PC-9 (cell line): ENCODE measurements around the gene PAQR7. TPM values are rescaled to one million over a fixed set of nuclear protein-coding genes. Genes with fewer than 3 reads are reported as not detected.

Experiments
- BruUV-seq: library from RNA; stranded (reverse); fragments of 400-500 nt; replicated peaks from 2 replicates; lab custom pipeline; 2021; lab: Mats Ljungman, UMichigan
- CTCF ChIA-PET: fragments of 300-600 bp; sonication (Branson Sonifier 250); formaldehyde crosslinking; loops from one replicate; lab custom pipeline; 2022; ENCODE audit warnings: antibody characterized with exemption; lab: Charles Lee
- POLR2A ChIA-PET: fragments of 300-600 bp; sonication (Branson Sonifier 250); formaldehyde crosslinking; loops from one replicate; lab custom pipeline; 2022; ENCODE audit warnings: antibody characterized with exemption; ENCODE audit not compliant: unreplicated experiment; lab: Charles Lee
- DNase-seq, 2 experiments: peaks; one replicate each; pipeline versions ENCODE4 v3.0.0 to v3.0.0-alpha.2; 2015 to 2022; ENCODE audit warnings: mixed read lengths in 1 of 2
- H2AFZ ChIP-seq: fragments of 200-600 bp; sonication (generic); 2 replicates; pipeline ENCODE4 v1.8.1; 2017; ENCODE audit warnings: antibody characterized with exemption
- H3F3A ChIP-seq: fragments of 200-600 bp; sonication (generic); 2 replicates; pipeline ENCODE4 v1.8.1; 2017; ENCODE audit warnings: antibody characterized with exemption, mild to moderate bottlenecking, low read depth; ENCODE audit not compliant: insufficient read depth
- H3K27ac ChIP-seq: fragments of 200-600 bp; sonication (generic); 2 replicates; pipeline ENCODE4 v1.6.1; 2016; ENCODE audit warnings: mixed run types
- H3K27me3 ChIP-seq: fragments of 200-600 bp; sonication (generic); 2 replicates; pipeline ENCODE4 v1.6.1; 2016; ENCODE audit warnings: low read depth, mixed run types; ENCODE audit not compliant: insufficient read depth
- H3K36me3 ChIP-seq: fragments of 200-600 bp; sonication (generic); 2 replicates; pipeline ENCODE4 v1.6.1; 2016; ENCODE audit warnings: low read depth, mixed run types
- H3K4me1 ChIP-seq: fragments of 200-600 bp; sonication (generic); replicated peaks from 2 replicates; pipeline ENCODE4 v1.6.1; 2016; ENCODE audit warnings: mixed run types; ENCODE audit not compliant: insufficient read depth
- H3K4me2 ChIP-seq: fragments of 200-600 bp; sonication (generic); 2 replicates; pipeline ENCODE4 v1.6.1; 2017; ENCODE audit warnings: mixed run types
- H3K4me3 ChIP-seq: fragments of 200-600 bp; sonication (generic); 2 replicates; pipeline ENCODE4 v1.6.1; 2016; ENCODE audit warnings: mixed run types
- H3K79me2 ChIP-seq: fragments of 200-600 bp; sonication (generic); 2 replicates; pipeline ENCODE4 v1.6.1; 2017; ENCODE audit warnings: low read depth, mixed run types
- H3K9me2 ChIP-seq: fragments of 200-600 bp; sonication (generic); 2 replicates; pipeline ENCODE4 v1.8.1; 2017; ENCODE audit warnings: mild to moderate bottlenecking; ENCODE audit not compliant: insufficient read depth
- H3K9me3 ChIP-seq: fragments of 200-600 bp; sonication (generic); 2 replicates; pipeline ENCODE4 v1.8.1; 2016; ENCODE audit warnings: low read depth; ENCODE audit not compliant: insufficient read depth
- H4K20me1 ChIP-seq: fragments of 200-600 bp; sonication (generic); 2 replicates; pipeline ENCODE4 v1.8.1; 2017; ENCODE audit not compliant: insufficient read depth
- CTCF ChIP-seq: fragments of 200-600 bp; sonication (generic); conservative IDR thresholded peaks from 2 replicates; pipeline ENCODE4 v1.6.1; 2017; ENCODE audit warnings: mixed run types, antibody characterized with exemption, mild to moderate bottlenecking, moderate library complexity
- EZH2 ChIP-seq: fragments of 200-600 bp; sonication (generic); IDR thresholded peaks from 2 replicates; pipeline ENCODE4 v1.8.0; 2017; ENCODE audit warnings: antibody characterized with exemption, low read depth
- intact Hi-C: fragments of 100-400 bp; cut with micrococcal nuclease; formaldehyde crosslinking; loops from one replicate; pipeline ENCODE4 v1.10.0; 2022; ENCODE audit not compliant: unreplicated experiment
- total RNA-seq: library from RNA; stranded (reverse); gene quantifications from 2 replicates; pipeline ENCODE4 v1.2.3, GENCODE V29; 2021

Gene PAQR7
- total RNA-seq, 1 experiment from 2014 or later = 34.0 TPM

GRCh38 chr1:25874635-25875153, 814 bp downstream of the PAQR7 start:
- Histone ChIP-seq H3K4me1 (peaks cover 41% of the 10 kb centered on the region), H3K4me3 (peak overlapping the region; percentile 71), H3K9me3 (no peaks in the 10 kb centered on the region), H4K20me1 (no peaks in the 10 kb centered on the region), H3F3A (peaks cover 10% of the 10 kb centered on the region), H3K27me3 (no peaks in the 10 kb centered on the region), H3K9me2 (no peaks in the 10 kb centered on the region), H3K36me3 (no peaks in the 10 kb centered on the region), H2AFZ (peak overlapping the region; percentile 78), H3K27ac (peak overlapping the region; percentile 71; the same call in 1 of the 2 replicates), H3K79me2 (peaks cover 27% of the 10 kb centered on the region), H3K4me2 (peak overlapping the region; percentile 80)
- ChIA-PET CTCF (interaction anchor here (0.7 to 1.4 kb wide), 6 partner anchors 13 to 94 kb away, joined by 3 to 8 read pairs (median 4); no protein-coding TSS in a partner anchor), POLR2A (interaction anchor here (0.6 to 1.2 kb wide), 5 partner anchors 16 to 426 kb away, joined by 3 to 12 read pairs (median 4); partner anchors contain the start of gene MTFR1L)
- TF ChIP-seq EZH2 = no peak
- no peak for DNase-seq
- intact Hi-C loops = loop anchor here (1.0 to 2.0 kb wide), 2 partner anchors 16 kb away; partner anchors contain the start of gene AUNIP
- no TSS peak for BruUV-seq

- H3K36me3 ChIP-seq = no peaks in the 10 kb centered on the region
- POLR2A ChIA-PET = interaction anchor here (0.6 to 0.9 kb wide), 3 partner anchors 18 to 426 kb away, joined by 3 to 6 read pairs (median 4); partner anchors contain the start of gene MTFR1L
- intact Hi-C loops = loop anchor here (2.0 kb wide), 1 partner anchor 15 kb away; the partner anchor contains the start of gene AUNIP
- H3K27ac ChIP-seq = no peak overlapping the region
- peaks cover 27% of the 10 kb centered on the region for H3K79me2 ChIP-seq
- H3F3A ChIP-seq = peaks cover 10% of the 10 kb centered on the region
- CTCF ChIA-PET = interaction anchor here (0.7 kb wide), 1 partner anchor 94 kb away, joined by 7 read pairs; no protein-coding TSS in a partner anchor
- peaks cover 37% of the 10 kb centered on the region for H3K4me1 ChIP-seq
- H3K27me3 ChIP-seq = no peaks in the 10 kb centered on the region
- no peak for DNase-seq
- H3K4me2 ChIP-seq = peak overlapping the region; percentile 80
- H3K9me2 ChIP-seq = no peaks in the 10 kb centered on the region
- H3K9me3 ChIP-seq = no peaks in the 10 kb centered on the region
- H4K20me1 ChIP-seq = no peaks in the 10 kb centered on the region
- 0 out of 2 replicates have a peak overlapping the region, but pooled peaks have one; percentile 78 for H2AFZ ChIP-seq
- peak overlapping the region; percentile 71 for H3K4me3 ChIP-seq
- BruUV-seq = no TSS peak
- TF ChIP-seq EZH2 (no peak), CTCF (no peak)
These were observed 1.3 kb downstream of the PAQR7 start for GRCh38 chr1:25874209-25874608.

- Histone ChIP-seq H3K9me3 (no peaks in the 10 kb centered on the region), H3K4me1 (peaks cover 27% of the 10 kb centered on the region), H3K27me3 (no peaks in the 10 kb centered on the region), H3K4me2 (peak overlapping the region; percentile 80), H3K4me3 (no peak overlapping the region), H4K20me1 (no peaks in the 10 kb centered on the region), H3K36me3 (no peaks in the 10 kb centered on the region), H3K79me2 (peaks cover 27% of the 10 kb centered on the region), H3K27ac (no peak overlapping the region), H3K9me2 (no peaks in the 10 kb centered on the region), H3F3A (peaks cover 10% of the 10 kb centered on the region), H2AFZ (no peak overlapping the region)
- DNase-seq = no peak
- BruUV-seq = no TSS peak
- intact Hi-C loops = no loop called here
- TF ChIP-seq EZH2 (no peak), CTCF (no peak)
- ChIA-PET CTCF (no interaction called here), POLR2A (no interaction called here)
These were observed 2.4 kb downstream of the PAQR7 start for GRCh38 chr1:25873120-25873519.
